GM03348 (cell line): ENCODE measurements around the gene SLCO4A1.

Experiments used
- DNase-seq: peaks from one replicate; pipeline ENCODE4 v3.0.0; 2012; ENCODE audit warnings: low spot score

SLCO4A1 gene

DNA sequence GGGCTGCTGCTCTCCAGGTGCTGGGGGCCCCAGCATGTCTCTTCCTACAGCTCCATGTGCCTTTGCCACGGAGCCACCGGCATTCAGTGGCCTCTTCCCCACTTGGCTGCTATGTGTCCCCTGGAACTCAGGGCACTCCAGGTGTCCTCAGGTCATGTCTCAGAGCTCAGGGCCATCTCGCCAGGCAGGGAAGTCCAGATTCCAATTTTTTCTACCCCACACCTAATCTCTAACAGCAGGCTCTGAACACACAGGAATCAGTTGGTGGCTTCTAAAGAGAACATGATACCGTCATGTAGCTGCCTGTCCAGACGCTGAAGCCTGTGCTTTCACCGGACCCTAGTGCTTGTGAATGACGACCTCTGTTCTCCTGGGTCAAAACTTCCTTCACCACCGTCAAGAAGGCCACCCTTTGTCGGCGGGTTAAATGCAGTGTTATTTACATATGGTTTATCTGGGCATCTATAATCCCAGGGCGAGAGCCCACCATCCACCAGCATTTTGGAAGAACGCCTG lies 4.2 kb upstream of the SLCO4A1 start:
- no peak for DNase-seq

DNA sequence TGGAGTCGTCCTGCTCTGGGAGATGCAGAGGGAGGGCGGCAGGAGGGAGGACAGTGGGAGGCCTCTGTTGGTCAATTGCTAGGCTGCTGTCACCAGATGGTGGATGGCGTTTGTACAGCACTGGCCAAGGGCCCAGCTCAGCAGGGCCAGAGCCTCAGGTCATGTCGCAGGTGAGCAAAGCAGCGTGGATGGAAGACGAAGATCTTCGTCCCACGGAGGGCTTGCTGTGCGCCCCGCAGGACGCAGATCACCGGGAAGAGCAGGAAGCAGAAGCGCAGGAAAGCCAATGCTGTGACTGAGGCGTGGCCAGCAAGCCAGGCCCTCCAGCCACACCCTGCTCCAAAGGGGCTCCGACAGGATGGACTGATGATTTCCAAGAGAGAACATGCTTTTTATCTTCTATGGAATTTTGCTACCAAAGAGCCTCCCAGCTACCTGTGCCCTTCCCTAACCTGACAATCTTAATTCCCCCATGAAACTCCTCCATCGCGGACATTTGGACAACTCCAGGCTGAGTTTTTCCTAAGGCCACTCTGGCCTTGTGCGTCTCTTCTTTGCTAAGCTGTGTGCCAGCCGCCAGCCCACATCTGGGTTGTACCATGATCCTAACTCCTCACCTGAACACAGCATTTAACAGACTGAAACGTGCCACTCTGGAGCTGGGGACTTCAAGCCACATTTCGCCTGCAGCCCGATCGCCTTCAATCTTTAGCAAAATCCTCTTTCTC lies 3.5 kb upstream of the SLCO4A1 start:
- no peak for DNase-seq

DNA sequence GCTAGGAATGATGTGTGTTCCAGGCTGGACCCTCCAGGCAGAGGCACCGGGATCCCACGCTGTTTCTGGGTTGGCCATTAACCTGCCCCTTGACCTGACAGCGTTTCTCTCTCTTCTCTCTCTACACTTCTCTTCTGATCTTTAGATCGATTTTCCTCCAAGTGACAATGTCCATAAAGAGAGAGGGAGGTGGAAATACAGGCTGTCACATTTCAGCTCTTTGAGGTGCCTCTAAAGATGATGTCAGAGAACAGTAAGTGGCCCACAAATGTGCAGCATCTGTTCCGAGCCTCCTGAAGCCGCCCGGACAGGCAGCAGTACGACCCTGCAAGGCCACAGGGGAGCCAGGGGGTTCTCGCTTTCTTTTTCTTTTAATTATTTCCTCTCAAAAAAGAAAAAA lies 2.5 kb upstream of the SLCO4A1 start:
- DNase-seq, result no peak

DNA sequence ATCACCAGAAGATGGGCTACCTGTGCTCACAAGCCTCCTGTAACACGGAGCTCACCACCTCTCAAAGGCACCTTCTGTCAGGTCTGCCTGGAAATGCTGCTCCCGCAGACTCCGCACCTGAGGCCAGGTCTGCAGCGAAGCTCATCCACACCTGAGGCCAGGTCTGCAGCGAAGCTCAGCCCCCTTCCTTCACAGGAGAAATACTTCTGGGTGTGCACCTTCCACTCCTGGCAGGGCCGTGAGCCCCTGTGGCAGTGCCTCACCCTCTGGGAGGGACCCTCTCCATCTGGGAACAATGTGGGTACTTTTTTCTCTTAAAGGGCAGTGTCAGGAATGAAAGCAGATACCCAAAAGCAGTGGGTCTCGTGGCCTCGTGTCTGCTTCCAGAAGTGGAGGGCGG lies 1.4 kb upstream of the SLCO4A1 start:
- no peak for DNase-seq

DNA sequence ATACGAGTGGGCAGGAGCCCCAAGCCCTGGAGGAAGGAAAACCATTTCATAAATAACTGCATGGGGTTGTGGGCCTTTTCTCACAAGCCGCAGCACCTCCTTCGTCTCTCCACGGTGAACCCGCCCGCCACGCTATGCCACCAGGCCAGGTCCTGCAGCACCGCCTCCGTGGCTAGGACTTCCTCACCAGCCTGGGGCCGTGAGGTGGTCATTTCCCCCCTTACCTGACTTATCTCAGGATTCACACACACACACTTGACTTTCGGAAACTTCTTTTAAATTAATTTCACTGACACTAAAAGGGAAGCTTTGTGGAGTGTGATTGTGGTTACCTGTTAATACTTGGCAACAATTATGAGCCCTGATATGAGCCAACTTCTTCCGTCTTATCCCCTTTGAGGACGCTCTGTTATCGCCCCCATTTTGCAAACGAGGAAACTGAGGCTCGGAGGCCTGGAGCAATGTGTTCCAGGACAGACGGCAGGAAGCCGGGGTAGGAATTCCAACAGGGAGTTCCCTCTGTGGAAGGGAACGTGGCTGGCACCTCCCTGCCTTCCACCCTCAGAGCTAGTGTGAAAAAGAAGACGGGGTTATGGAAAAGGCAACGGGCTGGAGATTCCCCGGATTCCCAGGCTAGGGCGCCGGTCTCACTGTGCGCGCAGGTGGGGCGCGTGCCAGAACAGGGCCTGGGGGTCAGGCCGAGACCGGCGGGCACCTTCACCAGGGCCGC lies 817 bp upstream of the SLCO4A1 start:
- no peak for DNase-seq

DNA sequence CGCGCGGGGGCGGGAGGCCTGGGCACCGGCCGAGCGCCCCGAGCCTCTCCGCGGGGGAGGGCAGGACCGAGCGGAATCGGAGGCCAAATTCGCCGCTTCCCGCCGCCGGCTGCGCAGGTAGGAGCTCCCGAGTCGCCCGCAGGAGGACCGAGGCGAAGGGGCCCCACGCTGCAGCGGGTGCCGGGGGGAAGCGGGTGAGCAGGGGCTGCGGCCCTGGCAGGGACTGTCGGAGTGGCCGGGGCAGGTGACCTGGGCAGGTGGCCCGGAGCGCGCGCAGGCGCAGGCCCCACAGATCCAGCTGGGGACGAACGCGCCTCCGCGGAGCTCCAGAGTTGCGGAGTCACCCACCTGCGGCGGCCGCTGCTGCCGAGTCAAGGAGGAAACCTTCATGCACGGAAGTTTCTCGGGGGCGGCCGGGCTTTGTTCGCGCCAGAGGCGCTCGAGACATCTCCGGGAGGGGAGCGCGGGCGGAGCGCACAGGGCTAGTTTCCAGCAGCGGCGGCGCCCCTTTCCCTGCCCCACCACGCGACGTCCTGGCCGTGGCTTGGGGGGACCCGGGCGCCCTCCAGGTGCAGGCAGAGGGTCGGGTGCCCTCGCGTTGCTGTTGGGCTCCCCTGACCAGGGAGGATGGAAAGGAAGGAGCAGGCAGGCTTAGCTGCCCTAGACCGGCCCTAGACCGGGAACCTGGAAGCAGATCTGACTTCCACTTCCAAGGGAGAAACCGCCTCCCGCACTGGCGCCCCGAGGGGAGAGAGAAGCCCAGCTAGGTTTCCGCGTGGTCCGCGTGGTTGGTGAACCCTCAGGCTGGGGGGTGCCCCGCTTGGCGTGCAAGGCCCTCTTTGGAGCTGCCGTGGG lies 590 bp downstream of the SLCO4A1 start:
- peak; percentile 38 for DNase-seq

DNA sequence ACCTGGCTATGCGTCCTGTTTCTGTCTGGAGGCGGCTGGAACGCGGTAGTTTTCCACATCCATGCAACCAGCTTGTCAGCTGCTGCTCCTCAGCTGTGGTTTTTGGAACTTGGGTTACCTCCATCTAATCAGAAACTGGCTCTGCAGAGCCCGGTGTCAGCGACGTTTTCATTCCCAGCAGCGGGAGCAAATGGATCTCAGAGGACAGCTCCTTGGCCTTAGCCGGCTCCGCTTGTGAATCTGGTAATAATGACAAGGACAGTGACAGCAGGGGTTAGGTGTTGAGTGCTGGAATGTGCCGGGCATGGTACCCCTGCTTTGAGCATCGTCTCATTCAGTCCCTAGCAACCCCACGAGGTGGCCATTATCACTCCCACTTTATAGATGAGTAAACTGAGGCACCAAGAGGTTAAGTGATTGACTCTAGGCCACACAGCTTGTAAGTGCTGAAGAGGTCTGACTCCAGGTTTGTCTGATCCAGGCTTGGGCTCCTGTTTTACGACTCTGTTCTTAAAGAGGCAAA lies 1.3 kb downstream of the SLCO4A1 start:
- DNase-seq, result no peak

DNA sequence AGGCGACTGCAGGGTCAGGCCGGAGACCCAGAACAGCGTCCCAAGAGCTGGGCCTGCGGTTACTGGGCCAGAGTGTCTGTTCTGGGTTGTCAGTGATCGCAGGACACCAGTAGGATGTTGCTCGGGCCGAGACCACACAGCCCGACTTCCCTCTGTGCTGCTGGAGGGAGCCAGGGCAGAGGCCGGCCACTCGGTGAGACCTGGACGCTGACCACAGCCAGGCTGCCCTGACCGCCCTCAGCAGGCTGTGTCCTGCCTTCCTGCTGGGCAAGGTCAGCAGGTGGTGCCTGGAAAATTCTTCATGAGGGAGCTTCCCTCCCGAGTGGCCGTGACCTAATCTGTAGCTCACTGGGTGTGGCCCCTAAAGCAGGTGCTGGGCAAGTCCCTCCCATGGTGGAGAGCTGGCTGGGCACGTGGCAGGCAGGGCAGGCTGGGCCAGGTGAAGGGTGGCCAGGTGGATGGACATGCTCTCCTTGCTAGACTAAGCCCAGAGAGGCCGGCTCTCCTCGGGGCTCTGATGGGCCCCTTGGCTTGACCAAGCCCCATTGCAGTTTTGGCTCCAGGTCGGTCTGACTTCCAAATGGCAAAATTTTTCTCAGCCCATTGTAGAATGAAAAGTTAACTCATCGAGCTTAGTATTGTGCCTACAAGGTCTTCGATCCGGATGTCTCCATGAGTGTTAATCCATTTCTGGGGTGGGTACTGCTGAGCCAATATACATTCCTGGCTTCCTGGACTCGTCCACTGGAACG lies 1.9 kb downstream of the SLCO4A1 start:
- no peak for DNase-seq

DNA sequence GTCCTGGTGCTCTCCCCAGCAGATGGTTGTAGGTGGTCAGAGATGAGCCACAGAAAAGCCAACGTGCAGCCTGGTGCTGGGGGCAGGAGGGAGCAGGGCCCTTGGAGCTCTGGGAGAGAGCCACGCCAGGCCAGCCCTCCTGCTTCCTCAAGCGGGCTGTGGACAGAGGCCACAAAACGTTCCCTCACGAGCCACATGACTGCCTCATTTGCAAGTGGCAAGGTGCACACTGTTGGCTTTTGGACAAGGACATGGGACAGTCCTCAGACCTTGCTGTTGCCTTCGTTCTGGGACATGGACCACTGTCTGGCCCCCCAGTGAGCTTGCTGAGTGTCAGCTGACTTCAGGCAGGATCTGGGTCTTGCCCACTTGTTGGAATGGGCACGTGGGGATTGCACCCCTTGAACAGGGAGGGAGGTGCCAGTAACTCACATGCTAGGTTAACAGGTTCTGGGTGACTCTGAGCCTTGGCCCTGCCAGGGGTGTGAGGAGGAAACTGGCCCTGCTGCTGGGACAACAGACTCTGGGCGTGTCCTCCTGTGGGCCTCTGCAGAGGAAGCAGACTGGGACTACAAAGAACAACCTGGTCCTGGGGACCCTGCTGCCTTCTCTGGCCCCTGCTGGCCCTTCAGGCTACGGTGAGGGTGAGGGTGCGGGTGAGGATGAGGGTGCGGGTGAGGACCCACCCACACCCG lies 2.6 kb downstream of the SLCO4A1 start:
- no peak for DNase-seq

DNA sequence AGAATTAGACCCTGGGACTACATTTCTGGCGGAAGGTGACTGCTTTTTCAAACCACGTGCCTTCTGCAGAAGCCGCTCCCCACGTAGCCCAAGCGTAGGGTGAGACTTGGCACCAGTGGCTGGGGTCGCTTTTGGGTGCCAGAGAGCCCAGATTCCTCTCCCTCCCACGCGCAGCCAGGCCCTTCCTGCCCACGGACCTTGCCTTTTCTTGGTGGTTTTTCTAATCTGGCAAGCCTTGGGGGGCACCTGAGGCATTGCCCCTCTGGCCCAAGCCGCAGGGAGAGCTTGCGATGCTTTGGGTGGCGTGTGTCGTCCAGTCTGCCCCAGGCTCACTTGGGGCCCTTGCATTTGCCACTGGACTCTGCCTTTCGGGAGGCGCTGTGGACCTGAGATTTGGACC lies 3.3 kb downstream of the SLCO4A1 start:
- DNase-seq, result no peak

DNA sequence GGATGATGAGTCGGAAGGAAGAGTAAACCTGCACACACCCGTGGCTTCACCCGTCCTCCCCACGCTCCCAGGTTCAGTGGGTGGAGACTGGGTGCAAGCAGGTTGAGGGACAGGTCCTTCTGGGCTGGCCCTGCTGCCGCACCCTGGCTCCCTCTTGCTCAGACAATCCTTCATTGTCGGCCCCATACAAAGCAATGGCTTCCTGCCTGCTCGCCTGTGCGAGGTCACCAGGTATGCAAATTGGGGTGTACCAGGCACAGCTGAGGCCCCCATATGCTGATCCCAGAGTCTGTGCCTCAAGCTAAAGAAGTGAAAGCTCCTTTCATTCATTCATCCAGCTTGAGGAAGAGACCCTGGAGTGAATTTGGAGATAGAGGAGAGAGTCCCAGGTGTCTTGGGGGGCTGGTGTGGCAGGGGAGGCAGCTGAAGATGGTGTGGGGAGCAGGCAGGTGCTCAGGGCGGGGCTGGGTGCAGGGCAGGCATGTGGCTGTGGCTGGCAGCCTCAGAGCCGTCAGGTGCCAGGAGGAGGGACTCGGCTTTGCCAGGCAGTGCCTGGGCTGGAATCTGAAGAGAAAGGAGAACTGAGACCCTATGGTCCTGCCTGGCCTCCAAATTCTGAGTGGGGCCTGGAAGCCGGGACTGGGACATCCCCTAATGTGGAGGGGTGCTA lies 4.7 kb downstream of the SLCO4A1 start:
- DNase-seq, result no peak

DNA sequence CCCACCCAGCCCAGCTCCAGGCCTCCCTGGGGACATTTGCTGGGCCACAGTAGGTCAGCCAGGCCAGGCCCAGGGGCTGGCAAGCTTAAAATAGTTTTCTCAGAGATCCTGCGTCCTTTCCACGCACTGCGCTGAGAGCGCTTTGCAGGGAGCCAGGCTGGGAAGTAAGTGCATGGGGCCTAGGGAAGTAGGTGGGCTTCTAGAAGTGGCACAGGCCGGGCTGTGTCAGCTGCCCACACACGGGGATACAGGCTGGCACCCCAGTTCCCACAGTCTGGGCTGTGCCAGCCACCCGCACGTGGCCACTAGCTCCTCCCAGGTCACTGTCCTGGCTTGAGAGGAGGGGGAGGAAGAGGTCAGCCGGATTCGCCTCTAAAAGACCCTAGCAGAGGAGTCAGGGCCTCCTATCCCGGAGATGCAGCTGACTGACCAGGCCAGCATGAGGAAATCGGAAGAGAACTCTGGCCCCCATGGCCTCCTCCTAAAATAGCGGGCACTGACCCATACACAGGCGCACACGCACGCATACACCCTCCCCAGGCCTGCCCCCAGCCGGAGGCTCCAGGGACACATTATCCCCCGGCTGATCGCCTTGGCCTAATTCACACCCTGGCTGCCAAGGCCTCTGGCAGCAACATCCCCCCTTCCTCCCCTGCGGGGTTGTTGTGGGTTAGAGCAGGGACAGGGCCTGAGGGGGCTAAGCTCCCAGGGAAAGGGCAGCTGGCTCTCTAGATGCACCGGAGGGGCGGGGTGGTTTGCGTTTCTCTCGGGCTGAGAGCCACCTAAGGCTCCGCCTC lies 5.4 kb downstream of the SLCO4A1 start:
- DNase-seq, result no peak

DNA sequence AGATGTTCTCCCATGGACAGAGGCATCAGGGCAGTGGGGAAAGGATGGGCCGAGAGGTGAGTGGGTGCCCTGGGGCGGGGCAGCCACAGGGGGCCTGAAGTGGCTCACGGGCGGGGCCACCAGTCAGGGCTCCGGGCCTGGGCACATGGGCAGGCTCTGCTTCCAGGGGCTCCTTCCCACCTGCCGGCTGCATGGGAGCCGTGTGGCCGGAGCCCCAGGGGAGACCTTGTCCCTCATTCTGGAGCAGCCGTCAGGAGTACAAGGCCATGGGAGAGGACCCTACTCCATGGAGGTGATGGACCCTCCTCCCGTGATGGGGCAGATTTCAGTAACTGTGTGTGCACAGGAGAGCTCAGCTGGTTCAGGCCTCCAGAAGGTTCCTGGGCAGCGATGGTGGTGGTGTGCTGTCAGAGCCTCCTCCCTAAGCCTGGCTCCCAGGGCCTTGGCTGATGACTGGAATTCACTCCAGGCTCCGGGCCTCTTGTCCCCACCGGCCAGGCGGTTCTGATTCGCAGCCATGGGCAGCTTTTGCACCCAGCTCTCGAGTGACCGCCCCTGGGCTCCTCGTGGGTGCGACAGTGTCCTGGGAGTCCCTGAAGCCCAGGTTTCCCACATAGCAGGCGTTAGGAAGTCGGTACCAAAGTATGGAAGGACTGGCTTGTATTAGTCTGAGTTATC lies 6.2 kb downstream of the SLCO4A1 start:
- DNase-seq, result no peak

DNA sequence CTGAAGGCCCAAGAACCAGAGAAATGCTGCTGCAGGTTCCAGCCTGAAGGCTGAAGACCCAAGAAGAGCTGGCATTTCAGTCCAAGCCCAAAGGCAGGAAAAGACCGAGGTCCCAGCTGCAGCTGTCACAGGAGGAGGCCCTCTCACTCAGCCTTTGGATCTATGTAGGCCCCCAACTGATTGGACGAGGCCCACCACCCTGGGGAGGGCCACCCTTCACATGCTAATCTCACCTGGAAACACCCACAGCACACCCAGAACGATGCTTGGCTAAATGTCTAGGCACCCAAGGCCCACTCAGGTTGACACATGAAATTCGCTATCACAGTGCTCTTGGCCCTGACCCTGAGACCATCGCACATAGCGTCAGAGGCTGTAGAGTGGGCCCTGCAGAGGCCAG lies 6.8 kb downstream of the SLCO4A1 start:
- no peak for DNase-seq

DNA sequence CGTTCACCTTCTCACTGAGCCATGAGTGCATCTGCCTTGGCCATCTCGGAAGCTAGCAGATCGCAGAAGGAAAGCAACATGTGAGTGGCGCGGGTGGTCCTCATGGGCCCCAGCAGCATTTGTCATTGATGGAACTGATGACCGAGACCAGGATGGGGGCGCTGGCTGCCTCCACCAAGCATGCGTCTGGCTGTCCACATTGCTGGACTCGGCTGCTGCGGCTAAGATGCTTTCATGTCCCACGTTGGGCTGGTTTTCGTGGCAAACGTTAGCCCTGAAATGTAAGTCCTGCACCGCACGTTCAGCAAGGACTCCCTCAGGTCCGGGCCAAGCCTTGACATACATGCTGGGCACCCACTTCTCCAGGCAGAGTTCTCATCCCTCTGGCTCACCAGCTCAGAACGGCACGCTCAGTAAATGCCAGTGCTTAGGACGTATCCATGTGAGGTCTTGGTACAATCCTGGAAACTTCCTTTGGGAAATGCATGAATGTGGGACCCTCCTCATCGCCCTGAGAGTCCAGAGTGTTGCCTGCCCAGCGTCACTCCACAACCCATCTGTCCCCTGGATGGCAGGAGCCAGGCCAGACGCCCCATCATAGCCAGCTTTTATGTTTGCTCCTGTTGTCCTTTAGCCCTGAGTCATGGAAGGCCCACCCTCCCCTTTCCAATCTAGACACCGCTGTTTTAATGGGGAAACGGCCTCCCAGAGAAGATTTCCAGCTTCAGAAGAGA lies 8.4 kb downstream of the SLCO4A1 start:
- no peak for DNase-seq

DNA sequence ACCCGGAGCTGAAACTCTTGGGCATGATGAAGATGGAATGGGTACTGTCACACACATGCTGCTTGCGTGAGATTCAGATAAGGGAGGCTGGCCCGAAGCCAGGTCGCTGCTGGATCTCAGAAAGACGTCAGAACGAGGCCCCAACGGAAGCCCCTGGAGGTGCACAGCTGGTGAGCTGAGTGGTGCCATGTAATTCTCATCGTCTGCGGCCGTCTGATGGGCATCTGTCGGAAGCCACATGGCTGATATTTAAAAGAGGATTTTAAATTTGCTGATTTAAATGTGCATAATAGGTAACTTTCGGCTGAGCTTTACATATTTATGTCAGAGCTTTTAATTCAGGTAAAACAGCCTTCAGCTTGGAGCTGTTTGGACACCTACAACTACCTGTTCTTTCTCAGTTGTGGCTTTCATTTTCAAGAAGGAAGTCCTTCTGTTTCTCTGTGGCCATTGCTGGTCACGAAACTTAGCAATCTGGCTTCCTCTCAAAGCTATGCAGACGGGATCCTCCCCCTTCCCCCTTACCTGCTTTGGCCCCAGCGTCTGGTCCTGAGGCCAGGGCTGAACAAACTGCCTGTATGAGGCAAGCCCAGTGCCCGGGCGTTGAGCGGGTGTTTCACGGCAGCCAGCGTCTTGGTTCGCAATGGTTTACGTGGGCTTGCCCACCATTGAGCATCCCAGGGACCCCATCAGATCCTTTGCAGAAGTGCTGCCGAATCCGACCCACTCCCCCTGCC lies 9.2 kb downstream of the SLCO4A1 start:
- no peak for DNase-seq

DNA sequence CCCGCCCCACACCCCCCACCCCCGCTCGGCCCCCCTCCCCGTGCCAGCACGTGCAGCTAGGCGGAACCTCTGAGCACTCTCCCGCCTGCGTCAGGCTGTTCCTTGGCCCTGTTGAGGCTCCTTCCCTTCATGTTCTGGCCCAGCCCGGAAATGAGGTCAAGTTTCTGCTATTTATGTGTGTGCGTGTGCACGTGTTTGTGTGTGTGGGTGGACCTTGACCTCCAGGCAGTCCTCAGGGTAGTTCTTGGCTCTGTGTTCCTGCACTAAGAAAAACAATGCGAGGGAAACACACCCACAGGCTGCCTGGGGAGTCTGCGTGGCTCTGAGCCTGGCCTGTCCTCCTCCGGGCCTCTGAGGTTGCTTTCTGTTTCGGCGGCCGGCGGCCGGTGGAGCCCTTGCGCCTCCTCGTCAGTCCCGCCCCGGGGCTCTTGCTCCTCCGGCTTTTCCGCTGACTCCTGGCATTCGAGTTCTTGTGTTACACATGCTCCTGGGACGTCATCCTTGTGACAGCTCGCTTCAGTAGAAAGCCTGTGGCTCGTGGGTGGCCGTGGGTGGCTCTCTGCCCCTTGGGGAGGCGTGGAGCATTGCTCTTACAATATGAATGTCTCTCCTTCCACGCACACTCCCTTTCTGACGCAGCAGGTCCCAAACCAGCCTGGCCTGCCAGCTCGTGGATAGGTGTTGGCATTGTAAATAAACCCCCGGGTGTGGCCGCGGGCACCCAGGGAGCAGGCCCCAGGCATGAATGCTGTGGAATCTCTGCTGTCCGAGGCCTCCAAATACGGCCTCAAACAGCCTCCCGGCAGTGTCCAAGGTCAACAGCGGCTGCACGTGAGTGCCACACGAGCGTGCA lies 10.0 kb downstream of the SLCO4A1 start:
- DNase-seq, result peak; percentile 95
